Measurements from ENCODE around the gene ZNF76. TPM values are rescaled to one million over a fixed set of nuclear protein-coding genes. Genes with fewer than 3 reads are reported as not detected.

The ZNF76 gene
- total and polyA plus RNA-seq, 2 of the 8 experiments (the other 6 are each of a cell fraction or from before 2014, with no cell fraction given), result 17.9 to 23.9 TPM

DNA sequence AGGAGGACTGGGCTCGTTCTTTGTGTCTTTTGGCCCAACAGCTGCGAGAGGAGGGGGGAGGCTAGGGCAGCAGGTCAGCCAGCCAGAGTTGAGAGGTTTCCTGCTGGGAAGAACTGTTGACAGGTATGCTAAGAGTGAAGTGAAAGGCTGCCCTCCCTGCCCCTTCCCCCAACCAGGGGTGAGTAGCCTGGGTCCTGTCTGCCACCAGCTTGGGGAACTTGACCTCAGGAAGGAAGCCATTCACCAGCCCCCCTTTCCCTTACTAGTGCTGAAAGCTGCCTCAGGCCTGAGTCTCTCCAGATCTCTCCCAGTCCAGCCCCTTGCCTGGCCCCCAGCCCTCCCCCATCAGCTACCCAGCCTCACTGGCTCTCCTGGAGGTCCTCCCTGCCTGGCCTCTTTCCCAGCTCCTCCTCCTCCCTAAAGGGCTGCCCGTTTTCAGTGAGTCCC, 20.7 kb upstream of the ZNF76 start (continued):
- TF ChIP-seq, protein P1, sequence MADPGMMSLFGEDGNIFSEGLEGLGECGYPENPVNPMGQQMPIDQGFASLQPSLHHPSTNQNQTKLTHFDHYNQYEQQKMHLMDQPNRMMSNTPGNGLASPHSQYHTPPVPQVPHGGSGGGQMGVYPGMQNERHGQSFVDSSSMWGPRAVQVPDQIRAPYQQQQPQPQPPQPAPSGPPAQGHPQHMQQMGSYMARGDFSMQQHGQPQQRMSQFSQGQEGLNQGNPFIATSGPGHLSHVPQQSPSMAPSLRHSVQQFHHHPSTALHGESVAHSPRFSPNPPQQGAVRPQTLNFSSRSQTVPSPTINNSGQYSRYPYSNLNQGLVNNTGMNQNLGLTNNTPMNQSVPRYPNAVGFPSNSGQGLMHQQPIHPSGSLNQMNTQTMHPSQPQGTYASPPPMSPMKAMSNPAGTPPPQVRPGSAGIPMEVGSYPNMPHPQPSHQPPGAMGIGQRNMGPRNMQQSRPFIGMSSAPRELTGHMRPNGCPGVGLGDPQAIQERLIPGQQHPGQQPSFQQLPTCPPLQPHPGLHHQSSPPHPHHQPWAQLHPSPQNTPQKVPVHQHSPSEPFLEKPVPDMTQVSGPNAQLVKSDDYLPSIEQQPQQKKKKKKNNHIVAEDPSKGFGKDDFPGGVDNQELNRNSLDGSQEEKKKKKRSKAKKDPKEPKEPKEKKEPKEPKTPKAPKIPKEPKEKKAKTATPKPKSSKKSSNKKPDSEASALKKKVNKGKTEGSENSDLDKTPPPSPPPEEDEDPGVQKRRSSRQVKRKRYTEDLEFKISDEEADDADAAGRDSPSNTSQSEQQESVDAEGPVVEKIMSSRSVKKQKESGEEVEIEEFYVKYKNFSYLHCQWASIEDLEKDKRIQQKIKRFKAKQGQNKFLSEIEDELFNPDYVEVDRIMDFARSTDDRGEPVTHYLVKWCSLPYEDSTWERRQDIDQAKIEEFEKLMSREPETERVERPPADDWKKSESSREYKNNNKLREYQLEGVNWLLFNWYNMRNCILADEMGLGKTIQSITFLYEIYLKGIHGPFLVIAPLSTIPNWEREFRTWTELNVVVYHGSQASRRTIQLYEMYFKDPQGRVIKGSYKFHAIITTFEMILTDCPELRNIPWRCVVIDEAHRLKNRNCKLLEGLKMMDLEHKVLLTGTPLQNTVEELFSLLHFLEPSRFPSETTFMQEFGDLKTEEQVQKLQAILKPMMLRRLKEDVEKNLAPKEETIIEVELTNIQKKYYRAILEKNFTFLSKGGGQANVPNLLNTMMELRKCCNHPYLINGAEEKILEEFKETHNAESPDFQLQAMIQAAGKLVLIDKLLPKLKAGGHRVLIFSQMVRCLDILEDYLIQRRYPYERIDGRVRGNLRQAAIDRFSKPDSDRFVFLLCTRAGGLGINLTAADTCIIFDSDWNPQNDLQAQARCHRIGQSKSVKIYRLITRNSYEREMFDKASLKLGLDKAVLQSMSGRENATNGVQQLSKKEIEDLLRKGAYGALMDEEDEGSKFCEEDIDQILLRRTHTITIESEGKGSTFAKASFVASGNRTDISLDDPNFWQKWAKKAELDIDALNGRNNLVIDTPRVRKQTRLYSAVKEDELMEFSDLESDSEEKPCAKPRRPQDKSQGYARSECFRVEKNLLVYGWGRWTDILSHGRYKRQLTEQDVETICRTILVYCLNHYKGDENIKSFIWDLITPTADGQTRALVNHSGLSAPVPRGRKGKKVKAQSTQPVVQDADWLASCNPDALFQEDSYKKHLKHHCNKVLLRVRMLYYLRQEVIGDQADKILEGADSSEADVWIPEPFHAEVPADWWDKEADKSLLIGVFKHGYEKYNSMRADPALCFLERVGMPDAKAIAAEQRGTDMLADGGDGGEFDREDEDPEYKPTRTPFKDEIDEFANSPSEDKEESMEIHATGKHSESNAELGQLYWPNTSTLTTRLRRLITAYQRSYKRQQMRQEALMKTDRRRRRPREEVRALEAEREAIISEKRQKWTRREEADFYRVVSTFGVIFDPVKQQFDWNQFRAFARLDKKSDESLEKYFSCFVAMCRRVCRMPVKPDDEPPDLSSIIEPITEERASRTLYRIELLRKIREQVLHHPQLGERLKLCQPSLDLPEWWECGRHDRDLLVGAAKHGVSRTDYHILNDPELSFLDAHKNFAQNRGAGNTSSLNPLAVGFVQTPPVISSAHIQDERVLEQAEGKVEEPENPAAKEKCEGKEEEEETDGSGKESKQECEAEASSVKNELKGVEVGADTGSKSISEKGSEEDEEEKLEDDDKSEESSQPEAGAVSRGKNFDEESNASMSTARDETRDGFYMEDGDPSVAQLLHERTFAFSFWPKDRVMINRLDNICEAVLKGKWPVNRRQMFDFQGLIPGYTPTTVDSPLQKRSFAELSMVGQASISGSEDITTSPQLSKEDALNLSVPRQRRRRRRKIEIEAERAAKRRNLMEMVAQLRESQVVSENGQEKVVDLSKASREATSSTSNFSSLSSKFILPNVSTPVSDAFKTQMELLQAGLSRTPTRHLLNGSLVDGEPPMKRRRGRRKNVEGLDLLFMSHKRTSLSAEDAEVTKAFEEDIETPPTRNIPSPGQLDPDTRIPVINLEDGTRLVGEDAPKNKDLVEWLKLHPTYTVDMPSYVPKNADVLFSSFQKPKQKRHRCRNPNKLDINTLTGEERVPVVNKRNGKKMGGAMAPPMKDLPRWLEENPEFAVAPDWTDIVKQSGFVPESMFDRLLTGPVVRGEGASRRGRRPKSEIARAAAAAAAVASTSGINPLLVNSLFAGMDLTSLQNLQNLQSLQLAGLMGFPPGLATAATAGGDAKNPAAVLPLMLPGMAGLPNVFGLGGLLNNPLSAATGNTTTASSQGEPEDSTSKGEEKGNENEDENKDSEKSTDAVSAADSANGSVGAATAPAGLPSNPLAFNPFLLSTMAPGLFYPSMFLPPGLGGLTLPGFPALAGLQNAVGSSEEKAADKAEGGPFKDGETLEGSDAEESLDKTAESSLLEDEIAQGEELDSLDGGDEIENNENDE (IDR thresholded peaks at IDR 0.05; ENCODE audit: insufficient replicate concordance, low read length), result no peak
- TF ChIP-seq SIX5 (IDR thresholded peaks at IDR 0.05; ENCODE audit: low read depth, low read length), result no peak
- 0 out of 2 replicates have a peak, but pooled peaks have one; percentile 25 for TF ChIP-seq CHD2 (IDR thresholded peaks at IDR 0.05; ENCODE audit: low read length)
- TF ChIP-seq, protein P2, sequence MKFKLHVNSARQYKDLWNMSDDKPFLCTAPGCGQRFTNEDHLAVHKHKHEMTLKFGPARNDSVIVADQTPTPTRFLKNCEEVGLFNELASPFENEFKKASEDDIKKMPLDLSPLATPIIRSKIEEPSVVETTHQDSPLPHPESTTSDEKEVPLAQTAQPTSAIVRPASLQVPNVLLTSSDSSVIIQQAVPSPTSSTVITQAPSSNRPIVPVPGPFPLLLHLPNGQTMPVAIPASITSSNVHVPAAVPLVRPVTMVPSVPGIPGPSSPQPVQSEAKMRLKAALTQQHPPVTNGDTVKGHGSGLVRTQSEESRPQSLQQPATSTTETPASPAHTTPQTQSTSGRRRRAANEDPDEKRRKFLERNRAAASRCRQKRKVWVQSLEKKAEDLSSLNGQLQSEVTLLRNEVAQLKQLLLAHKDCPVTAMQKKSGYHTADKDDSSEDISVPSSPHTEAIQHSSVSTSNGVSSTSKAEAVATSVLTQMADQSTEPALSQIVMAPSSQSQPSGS (IDR thresholded peaks at IDR 0.05; ENCODE audit: low read length), result no peak
